HFF-Myc (cell line): ENCODE results near the gene FMO2.

Experiments used
- DNase-seq: peaks from one replicate; pipeline ENCODE4 v3.0.0-alpha.2; 2011; ENCODE audit warnings: low read depth; ENCODE audit errors: extremely low read depth
- H3K4me3 ChIP-seq: replicated peaks from 2 replicates; pipeline ENCODE4 v1.5.1; 2011; ENCODE audit warnings: low read depth, mild to moderate bottlenecking, control low read depth, low read length
- CTCF ChIP-seq: IDR thresholded peaks from 2 replicates; pipeline ENCODE4 v1.5.1; 2012; ENCODE audit warnings: mild to moderate bottlenecking, low read depth, low read length, control low read depth; ENCODE audit errors: missing control alignments

FMO2 gene

GRCh38 chr1:171247501-171247900, 62.4 kb downstream of the FMO2 start:
- no peak for TF ChIP-seq CTCF
- no peak for DNase-seq
- no peak overlapping the region for H3K4me3 ChIP-seq

- no peak for DNase-seq
- H3K4me3 ChIP-seq: no peak within 1 kb of the TSS
- TF ChIP-seq CTCF: no peak
Measured at GRCh38 chr1:171248302-171248701, 63.2 kb downstream of the FMO2 start, which contains the start of gene FMO1. TSS of gene FMO1 (plus strand) at chr1:171248494. CDS start at chr1:171258088, 9,594 bp downstream.

- DNase-seq: no peak
- no peak overlapping the region for H3K4me3 ChIP-seq
- no peak for TF ChIP-seq CTCF
Measured at GRCh38 chr1:171248841-171249240, 63.7 kb downstream of the FMO2 start.

- TF ChIP-seq CTCF: no peak
- DNase-seq: no peak
- no peak overlapping the region for H3K4me3 ChIP-seq
Measured at GRCh38 chr1:171250263-171250662, 65.2 kb downstream of the FMO2 start.

- TF ChIP-seq CTCF: peak; percentile 69
- H3K4me3 ChIP-seq: peak overlapping the region; percentile 58
- no peak for DNase-seq
Measured at GRCh38 chr1:171251042-171251951, 66.2 kb downstream of the FMO2 start.

- TF ChIP-seq CTCF: no peak
- DNase-seq: no peak
- H3K4me3 ChIP-seq: peak overlapping the region; percentile 58
Measured at GRCh38 chr1:171251952-171252300, 66.8 kb downstream of the FMO2 start.
